ENCODE measurements around the gene ANXA2.
"Not testable (repeated sequence)": the region's sequence is repeated elsewhere in the genome, so short reads cannot be mapped to it uniquely, and the experiment has no call there.

ANXA2 gene

GRCh38 chr15:60410350-60410749 is 12.6 kb upstream of the ANXA2 start:
- not testable (repeated sequence) for DNase-seq (ENCODE audit: low read depth)

DNA sequence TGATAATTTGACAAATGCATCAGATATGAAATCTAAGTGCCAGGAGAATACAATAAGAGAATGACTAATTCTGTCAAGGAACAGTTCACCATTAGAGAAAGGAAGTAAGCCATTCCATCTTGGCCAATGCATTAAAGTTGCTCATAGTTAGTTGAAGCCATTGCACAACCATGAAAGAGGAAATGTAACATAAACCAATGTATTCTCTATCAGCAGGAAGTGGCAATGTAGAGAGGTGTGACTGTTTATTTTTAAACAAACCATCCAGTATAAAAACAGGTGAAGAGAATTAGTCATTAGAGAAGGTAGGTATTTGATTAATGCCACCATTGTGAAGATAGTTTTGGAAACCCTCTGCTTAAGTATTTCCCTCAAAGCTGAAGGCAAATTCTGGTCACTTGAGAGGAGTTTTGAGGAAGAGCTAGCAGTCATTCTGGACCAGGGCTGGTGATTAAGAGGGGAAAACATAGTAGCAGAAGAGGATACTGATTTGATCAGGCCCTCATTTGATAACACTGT is 10.7 kb upstream of the ANXA2 start:
- peak; percentile 88 for DNase-seq (ENCODE audit: low read depth)

DNA sequence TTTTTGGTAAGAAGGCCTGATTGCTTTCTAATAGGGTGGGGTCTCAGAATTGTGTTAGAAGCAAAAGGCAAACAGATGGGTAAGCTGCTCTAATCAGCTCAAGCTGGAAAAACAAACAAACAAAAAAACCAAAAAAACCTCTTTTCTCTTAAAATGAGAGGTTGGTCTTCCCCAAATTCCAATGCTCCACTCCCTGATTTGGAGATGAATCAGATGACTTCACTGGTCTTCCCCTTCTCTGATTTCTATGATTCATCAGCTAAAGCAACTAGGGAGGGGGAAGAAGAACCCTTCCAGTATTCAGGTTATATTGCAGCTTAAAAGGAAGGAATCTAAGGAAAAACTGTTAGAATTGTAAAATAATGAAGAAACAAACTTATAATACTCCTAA is 9.6 kb upstream of the ANXA2 start:
- no peak for DNase-seq (ENCODE audit: low read depth)

DNA sequence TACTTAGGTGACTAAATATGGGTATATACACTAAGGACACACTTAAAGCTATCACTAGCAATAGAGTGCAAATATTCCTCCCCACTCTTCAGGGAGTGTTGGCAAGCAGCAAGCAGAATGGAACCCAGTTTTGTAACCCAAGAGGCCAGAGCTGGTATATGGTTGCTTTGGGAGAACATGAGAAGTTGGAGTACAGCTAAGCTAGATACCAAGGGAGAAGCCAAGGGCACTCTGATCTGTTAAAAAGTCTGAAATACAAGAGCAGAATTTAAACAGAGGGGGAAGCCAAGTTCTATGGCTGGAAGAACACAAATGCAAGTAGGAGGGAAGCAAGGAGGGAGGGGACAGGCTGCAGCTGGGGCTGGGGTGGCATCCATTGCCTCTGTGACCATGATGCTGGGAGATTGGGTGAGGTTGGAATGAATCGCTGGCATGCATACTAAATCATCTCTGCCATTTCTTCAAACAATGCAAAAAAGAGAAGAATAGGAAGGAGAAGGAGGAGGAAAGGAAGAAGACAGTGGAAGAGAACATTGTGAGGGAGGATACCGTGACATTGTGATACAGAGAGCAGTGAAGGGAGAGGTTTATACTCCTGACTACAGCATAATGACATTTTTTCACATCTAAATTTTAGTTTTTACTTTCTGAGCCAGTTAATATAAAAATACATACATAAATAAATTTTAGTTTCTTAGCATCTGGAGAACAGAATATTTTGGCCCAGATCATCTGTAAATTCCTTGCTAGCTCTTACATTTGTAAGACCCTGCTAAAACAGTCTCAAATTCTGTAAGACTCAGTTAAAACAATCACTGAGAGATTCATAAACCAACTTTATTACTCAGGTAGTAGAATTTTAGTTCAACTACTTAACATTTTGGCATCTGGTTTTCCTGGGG is 9.0 kb upstream of the ANXA2 start:
- no peak for DNase-seq (ENCODE audit: low read depth)

DNA sequence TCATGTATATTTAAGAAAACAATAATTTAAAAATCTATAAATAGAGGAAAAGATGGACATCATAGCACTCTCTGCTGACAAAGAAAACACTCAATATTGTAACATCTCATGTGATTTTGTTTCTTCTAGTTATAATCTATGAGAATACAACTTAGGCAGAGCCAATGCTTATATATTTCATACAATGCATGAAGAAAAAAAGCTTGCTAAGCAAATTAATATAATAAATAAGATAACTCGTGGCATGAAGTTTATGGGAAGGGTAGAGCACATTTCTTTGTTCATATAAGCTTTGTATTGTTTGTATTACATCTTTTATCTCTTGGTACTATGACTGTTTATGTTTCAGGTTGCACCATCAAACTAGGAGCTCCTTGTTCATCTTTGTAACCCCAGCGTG is 7.6 kb upstream of the ANXA2 start:
- no peak for DNase-seq (ENCODE audit: low read depth)

GRCh38 chr15:60404351-60404750 is 6.6 kb upstream of the ANXA2 start:
- not testable (repeated sequence) for DNase-seq (ENCODE audit: low read depth)

- no peak for DNase-seq (ENCODE audit: low read depth)
Observed at GRCh38 chr15:60400944-60401343, 3.2 kb upstream of the ANXA2 start.

DNA sequence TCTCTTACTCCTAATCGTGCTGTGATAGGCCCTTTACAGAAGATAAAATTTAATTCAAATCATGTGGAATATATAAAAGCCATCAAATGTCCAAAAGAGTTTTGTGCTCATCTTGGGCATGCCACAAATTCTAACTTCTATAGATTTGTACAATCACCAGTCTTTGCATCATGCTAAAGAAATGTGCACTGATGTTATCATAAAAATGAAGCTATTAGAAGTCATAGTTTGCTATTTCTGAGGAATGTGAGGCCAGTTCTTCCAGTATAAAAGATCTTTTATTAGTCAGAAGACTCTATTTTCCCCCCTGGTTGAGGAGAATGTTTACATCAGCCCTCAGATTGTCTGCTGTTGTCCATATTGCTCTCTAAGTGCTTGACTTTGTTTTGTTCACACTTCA is 2.1 kb upstream of the ANXA2 start:
- peak; percentile 80 for DNase-seq (ENCODE audit: low read depth)

DNA sequence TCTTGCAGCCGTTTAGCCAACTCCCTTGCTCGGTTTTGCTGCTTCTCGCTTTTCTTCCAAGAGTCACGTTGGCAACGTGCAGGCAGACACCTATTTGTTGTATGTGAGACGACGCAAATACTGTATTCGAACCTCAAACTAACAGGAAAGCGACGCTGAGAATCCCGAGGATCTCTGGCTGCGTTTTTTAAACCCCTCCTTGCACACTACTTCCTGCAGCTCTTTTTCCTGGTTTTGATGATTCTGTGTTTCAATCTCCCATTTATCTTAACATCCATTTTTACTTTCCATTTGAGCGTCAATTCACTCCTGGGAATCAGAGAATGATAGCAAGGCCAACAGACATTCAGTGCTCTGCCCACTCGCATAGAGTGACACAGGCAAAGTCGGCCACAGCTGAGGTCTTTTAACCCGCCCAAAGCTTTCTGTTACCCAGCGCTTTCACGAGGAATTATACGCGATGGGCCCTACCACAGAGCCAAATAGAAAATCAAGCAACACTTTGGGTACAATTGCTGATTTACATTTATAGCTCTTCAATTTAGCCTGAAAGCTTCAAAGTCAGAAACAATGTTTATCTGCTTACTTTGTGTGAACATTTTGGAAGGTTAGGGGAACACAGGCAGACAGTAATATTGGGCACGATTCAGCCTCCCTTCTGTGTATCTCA is 1.6 kb upstream of the ANXA2 start:
- DNase-seq (ENCODE audit: low read depth): no peak

- DNase-seq (ENCODE audit: low read depth): no peak
Observed at GRCh38 chr15:60396958-60397771, 621 bp downstream of the ANXA2 start.

GRCh38 chr15:60396560-60396957 is 1.2 kb downstream of the ANXA2 start:
- DNase-seq (ENCODE audit: low read depth): no peak

DNA sequence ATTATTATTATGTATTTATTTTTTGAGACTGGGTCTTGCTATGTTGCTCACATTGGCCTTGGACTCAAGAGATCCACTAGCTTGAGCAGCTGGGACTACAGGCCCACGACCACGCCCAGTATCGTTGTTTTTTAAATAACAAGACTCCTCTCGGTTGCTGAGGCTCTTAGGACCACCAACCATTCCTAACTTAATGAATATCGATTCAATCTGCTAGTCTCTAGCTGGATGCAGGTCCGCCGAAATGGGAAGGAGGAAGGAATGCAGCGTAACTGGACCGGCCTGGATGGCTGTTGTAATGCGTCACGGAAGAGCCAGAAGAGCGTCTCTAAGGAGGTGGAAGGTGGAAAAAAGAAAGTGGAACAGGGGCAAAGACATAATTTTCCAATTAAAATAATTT is 1.7 kb downstream of the ANXA2 start:
- no peak for DNase-seq (ENCODE audit: low read depth)

GRCh38 chr15:60395276-60396011 is 2.3 kb downstream of the ANXA2 start:
- DNase-seq (ENCODE audit: low read depth): no peak

GRCh38 chr15:60394689-60395097 is 3.1 kb downstream of the ANXA2 start:
- DNase-seq (ENCODE audit: low read depth): no peak

DNA sequence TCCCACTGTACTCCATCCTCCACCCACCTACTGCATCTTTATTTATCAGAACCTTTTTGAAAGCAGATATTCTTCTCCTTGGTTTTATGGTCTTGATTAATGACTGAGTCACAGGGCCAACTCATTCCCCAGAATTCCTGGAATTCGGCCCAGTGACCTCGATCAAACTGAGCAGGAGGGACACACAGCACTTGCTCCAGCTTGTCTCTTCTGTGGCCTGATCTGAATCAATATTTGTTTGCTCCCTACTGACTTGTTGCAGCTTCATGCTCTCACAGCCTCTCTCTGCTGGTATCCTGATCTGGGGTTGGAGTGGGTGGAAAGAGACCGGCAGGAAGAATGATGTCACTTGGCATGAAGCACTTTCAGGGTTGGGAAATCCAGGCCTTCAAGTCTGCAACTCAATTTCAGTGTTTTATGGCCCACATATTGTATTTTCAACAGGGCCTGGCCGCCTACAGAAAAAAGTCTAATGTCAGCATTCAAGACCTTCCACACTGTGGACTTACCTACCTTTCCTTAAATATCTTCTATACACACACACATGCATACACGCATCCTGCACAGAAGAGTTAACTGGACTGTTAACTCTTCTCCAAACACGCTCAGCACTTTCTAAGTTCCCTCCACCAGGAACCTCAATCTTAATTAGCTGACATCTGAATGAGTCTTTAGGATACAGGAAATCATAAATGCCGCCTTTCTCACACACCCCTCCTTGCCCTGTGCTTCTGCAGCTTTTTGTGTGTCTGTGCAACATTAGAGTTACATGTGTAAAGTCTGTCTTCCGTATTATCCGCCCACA is 4.6 kb downstream of the ANXA2 start:
- DNase-seq (ENCODE audit: low read depth): peak; percentile 97

DNA sequence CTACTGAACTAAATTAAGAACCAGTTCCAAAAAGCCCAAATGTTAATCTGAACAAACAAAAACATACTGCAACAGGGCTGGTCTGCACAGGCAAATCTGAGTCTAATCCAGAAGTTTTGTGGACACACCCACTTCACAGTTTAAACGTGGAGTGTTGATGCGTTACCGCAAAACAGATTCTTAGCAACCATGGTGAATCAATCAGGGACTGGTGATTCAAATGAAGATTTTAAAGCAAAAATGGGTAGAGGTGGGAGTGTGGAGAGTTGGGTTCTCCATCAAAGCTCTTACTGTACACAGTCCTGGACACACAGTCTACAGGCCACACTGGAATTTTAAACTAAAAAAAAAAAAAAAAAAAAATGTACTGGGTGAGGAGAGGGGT is 5.2 kb downstream of the ANXA2 start:
- no peak for DNase-seq (ENCODE audit: low read depth)

GRCh38 chr15:60391722-60392315 is 6.0 kb downstream of the ANXA2 start:
- no peak for DNase-seq (ENCODE audit: low read depth)

- no peak for DNase-seq (ENCODE audit: low read depth)
Observed at GRCh38 chr15:60390871-60391501, 6.8 kb downstream of the ANXA2 start.

DNA sequence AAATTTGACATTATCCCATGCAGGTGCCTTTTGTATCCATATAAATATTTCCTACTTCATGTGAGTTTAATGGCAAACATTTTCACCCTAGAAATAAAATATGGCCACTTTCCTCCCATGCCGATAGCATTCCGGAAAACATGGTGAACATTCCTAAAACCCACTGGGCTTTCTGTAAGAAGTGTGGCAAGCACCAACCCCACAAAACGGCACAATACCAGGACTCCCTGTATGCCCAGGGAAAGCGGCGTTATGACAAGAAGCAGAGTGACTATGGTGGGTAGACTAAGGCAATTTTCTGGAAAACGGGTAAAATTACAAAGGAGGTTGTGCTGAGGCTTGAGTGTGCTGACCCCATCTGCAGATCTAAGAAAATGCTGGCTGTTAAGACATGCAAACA is 7.6 kb downstream of the ANXA2 start:
- DNase-seq (ENCODE audit: low read depth): no peak
